H9 (cell line): ENCODE results near the gene TACR1. TPM values are rescaled to one million over a fixed set of nuclear protein-coding genes. Genes with fewer than 3 reads are reported as not detected.

Source experiments
- DNase-seq: peaks from one replicate; pipeline ENCODE4 v3.0.0-alpha.2; 2017
- H2AFZ ChIP-seq: one replicate; pipeline ENCODE4 v1.6.1; 2013; ENCODE audit warnings: mild to moderate bottlenecking, low read length, control low read depth, moderate library complexity
- H2AK5ac ChIP-seq: 2 replicates; pipeline ENCODE4 v1.6.1; 2013; ENCODE audit warnings: low read length, control low read depth, mixed read lengths; ENCODE audit not compliant: insufficient read length
- H2BK120ac ChIP-seq: one replicate; pipeline ENCODE4 v1.6.1; 2013; ENCODE audit warnings: low read depth, mild to moderate bottlenecking, low read length, control low read depth, inconsistent platforms; ENCODE audit not compliant: poor library complexity, severe bottlenecking
- H2BK12ac ChIP-seq: 2 replicates; pipeline ENCODE4 v1.6.1; 2013; ENCODE audit warnings: low read length, control low read depth, mixed read lengths, low read depth; ENCODE audit not compliant: insufficient read length
- H2BK15ac ChIP-seq: 2 replicates; pipeline ENCODE4 v1.6.1; 2013; ENCODE audit warnings: low read depth, low read length, control low read depth
- H2BK20ac ChIP-seq: one replicate; pipeline ENCODE4 v1.6.1; 2013; ENCODE audit warnings: low read depth, mild to moderate bottlenecking, low read length, control low read depth, inconsistent platforms; ENCODE audit not compliant: poor library complexity, severe bottlenecking
- H2BK5ac ChIP-seq: 2 replicates; pipeline ENCODE4 v1.6.1; 2013; ENCODE audit warnings: low read length, control low read depth, mixed read lengths; ENCODE audit not compliant: insufficient read length
- H3K14ac ChIP-seq: 2 replicates; pipeline ENCODE4 v1.6.1; 2013; ENCODE audit warnings: low read length, control low read depth; ENCODE audit not compliant: insufficient read depth
- H3K18ac ChIP-seq: 2 replicates; pipeline ENCODE4 v1.6.1; 2013; ENCODE audit warnings: low read depth, mild to moderate bottlenecking, mixed read lengths, low read length, control low read depth; ENCODE audit not compliant: insufficient read length
- H3K23ac ChIP-seq: 2 replicates; pipeline ENCODE4 v1.6.1; 2013; ENCODE audit warnings: low read length, control low read depth, mixed read lengths, low read depth; ENCODE audit not compliant: insufficient read length
- H3K23me2 ChIP-seq: 2 replicates; pipeline ENCODE4 v1.6.1; 2013; ENCODE audit warnings: low read depth, mild to moderate bottlenecking, mixed read lengths, low read length, control low read depth; ENCODE audit not compliant: insufficient read length, poor library complexity, severe bottlenecking
- H3K27ac ChIP-seq: 2 replicates; pipeline ENCODE4 v1.5.1; 2013; ENCODE audit warnings: low read length, control low read depth, mixed read lengths, low read depth; ENCODE audit not compliant: insufficient read length
- H3K27me3 ChIP-seq: 2 replicates; pipeline ENCODE4 v1.6.1; 2013; ENCODE audit warnings: low read length, control low read depth, inconsistent platforms; ENCODE audit not compliant: insufficient read depth
- H3K4ac ChIP-seq: 2 replicates; pipeline ENCODE4 v1.6.1; 2013; ENCODE audit warnings: low read depth, mild to moderate bottlenecking, control low read depth, inconsistent platforms, low read length, moderate library complexity
- H3K4me1 ChIP-seq: 2 replicates; pipeline ENCODE4 v1.6.1; 2013; ENCODE audit warnings: low read length, control low read depth, inconsistent platforms; ENCODE audit not compliant: insufficient read depth
- H3K4me2 ChIP-seq: 2 replicates; pipeline ENCODE4 v1.6.1; 2013; ENCODE audit warnings: low read length, control low read depth, mixed read lengths; ENCODE audit not compliant: insufficient read length, insufficient read depth
- H3K56ac ChIP-seq: 2 replicates; pipeline ENCODE4 v1.6.1; 2013; ENCODE audit warnings: low read depth, mild to moderate bottlenecking, mixed read lengths, low read length, control low read depth; ENCODE audit not compliant: insufficient read length
- H3K79me1 ChIP-seq: 2 replicates; pipeline ENCODE4 v1.6.1; 2013; ENCODE audit warnings: low read depth, mild to moderate bottlenecking, moderate library complexity, low read length, control low read depth, inconsistent platforms; ENCODE audit not compliant: insufficient read depth, poor library complexity, severe bottlenecking
- H3K79me2 ChIP-seq: 2 replicates; pipeline ENCODE4 v1.6.1; 2013; ENCODE audit warnings: low read length, control low read depth, inconsistent platforms; ENCODE audit not compliant: insufficient read depth
- H3K9ac ChIP-seq: 2 replicates; pipeline ENCODE4 v1.6.1; 2013; ENCODE audit warnings: low read length, control low read depth, mixed read lengths; ENCODE audit not compliant: insufficient read length; ENCODE audit errors: extremely low read depth
- H3K9me3 ChIP-seq: one replicate; pipeline ENCODE4 v1.6.1; 2013; ENCODE audit warnings: low read depth, low read length, inconsistent platforms; ENCODE audit not compliant: control insufficient read depth
- H3T11ph ChIP-seq: one replicate; pipeline ENCODE4 v1.6.1; 2013; ENCODE audit warnings: mild to moderate bottlenecking, low read length, control low read depth, inconsistent platforms
- H4K20me1 ChIP-seq: one replicate; pipeline ENCODE4 v1.6.1; 2013; ENCODE audit not compliant: control insufficient read depth, insufficient read length, insufficient read depth
- H4K5ac ChIP-seq: 2 replicates; pipeline ENCODE4 v1.6.1; 2013; ENCODE audit warnings: low read depth, mild to moderate bottlenecking, mixed read lengths, low read length, control low read depth; ENCODE audit not compliant: insufficient read length
- H4K8ac ChIP-seq: replicated peaks from 2 replicates; pipeline ENCODE4 v1.6.1; 2013; ENCODE audit warnings: low read length, control low read depth, mixed read lengths, low read depth; ENCODE audit not compliant: insufficient read length
- H4K91ac ChIP-seq: 2 replicates; pipeline ENCODE4 v1.6.1; 2013; ENCODE audit warnings: low read depth, mild to moderate bottlenecking, moderate library complexity, mixed read lengths, low read length, control low read depth; ENCODE audit not compliant: insufficient read length
- H3K27ac Mint-ChIP-seq, 3 experiments: 2 replicates in 2 of 3; 3 replicates in 1 of 3; pipeline ENCODE4 v1.8.0; 2020 to 2021; ENCODE audit warnings: mixed read lengths in 3 of 3, mild to moderate bottlenecking in 1 of 3, moderate library complexity in 1 of 3
- H3K27me3 Mint-ChIP-seq: 2 replicates; pipeline ENCODE4 v1.8.0; 2021; ENCODE audit warnings: low read depth, mild to moderate bottlenecking, moderate library complexity, mixed read lengths
- H3K36me3 Mint-ChIP-seq, 3 experiments: 2 replicates in 2 of 3; 3 replicates in 1 of 3; pipeline ENCODE4 v1.8.0; 2020 to 2021; ENCODE audit warnings: low read depth in 3 of 3, mixed read lengths in 3 of 3; ENCODE audit not compliant: insufficient read depth in 1 of 3
- H3K4me1 Mint-ChIP-seq, 2 experiments: 2 replicates each; pipeline ENCODE4 v1.8.0; 2020; ENCODE audit warnings: mixed read lengths in 2 of 2
- H3K4me3 Mint-ChIP-seq, 2 experiments: 2 replicates in 1 of 2; 3 replicates in 1 of 2; pipeline ENCODE4 v1.8.0; 2020 to 2021; ENCODE audit warnings: mild to moderate bottlenecking in 2 of 2, mixed read lengths in 2 of 2, moderate library complexity in 1 of 2
- H3K9me3 Mint-ChIP-seq, 2 experiments: 2 replicates in 1 of 2; 3 replicates in 1 of 2; pipeline ENCODE4 v1.8.0; 2020; ENCODE audit warnings: mild to moderate bottlenecking in 2 of 2, mixed read lengths in 2 of 2, moderate library complexity in 1 of 2
- WGBS: extraction: QIAGEN DNeasy Blood & Tissue Kit; methylation state at CpG from one replicate; pipeline ENCODE4 v1.1.7; 2013; ENCODE audit warnings: missing lambda C conversion rate, low lambda C conversion rate, mixed read lengths; ENCODE audit not compliant: insufficient read length; ENCODE audit errors: extremely low coverage; 5-methylcytosine and 5-hydroxymethylcytosine counted together
- total RNA-seq: library from RNA; stranded (reverse); gene quantifications from 2 replicates; pipeline ENCODE4 v1.2.1, GENCODE V29; 2021
- TF ChIP-seq, protein P1 (sequence below): fragments of 200-600 bp; sonication (generic); conservative IDR thresholded peaks from 3 replicates; pipeline ENCODE4 v1.8.0; 2021; ENCODE audit warnings: antibody characterized with exemption, mild to moderate bottlenecking

Gene TACR1
- total RNA-seq, 1 experiment from 2014 or later: 1.4 TPM

- no peaks in the 10 kb centered on the region for H3K36me3 Mint-ChIP-seq
- Histone ChIP-seq H3K79me1 (no peaks in the 10 kb centered on the region), H4K91ac (no peak overlapping the region), H3K23me2 (no peaks in the 10 kb centered on the region), H3K18ac (no peak overlapping the region), H3K14ac (no peak overlapping the region), H4K20me1 (no peaks in the 10 kb centered on the region), H3K23ac (no peak overlapping the region), H2BK20ac (no peak overlapping the region), H2AK5ac (no peak overlapping the region), H3K4me1 (no peaks in the 10 kb centered on the region), H4K8ac (no peak overlapping the region), H3K27me3 (no peaks in the 10 kb centered on the region), H2BK15ac (no peak overlapping the region), H3K79me2 (no peaks in the 10 kb centered on the region), H3K27ac (no peak overlapping the region), H2BK5ac (no peak overlapping the region), H3T11ph (no peak overlapping the region), H3K4me2 (no peak overlapping the region), H2BK12ac (no peak overlapping the region), H3K9me3 (no peaks in the 10 kb centered on the region), H3K9ac (no peak overlapping the region), H3K56ac (no peak overlapping the region), H2AFZ (no peak overlapping the region), H4K5ac (no peak overlapping the region), H3K4ac (no peak overlapping the region), H2BK120ac (no peak overlapping the region)
- H3K4me1 Mint-ChIP-seq: peaks cover 3% of the 10 kb centered on the region in 2 experiments
- no peak overlapping the region for H3K27ac Mint-ChIP-seq
- H3K4me3 Mint-ChIP-seq: no peak overlapping the region
- H3K9me3 Mint-ChIP-seq: no peaks in the 10 kb centered on the region
- TF ChIP-seq, protein P1, sequence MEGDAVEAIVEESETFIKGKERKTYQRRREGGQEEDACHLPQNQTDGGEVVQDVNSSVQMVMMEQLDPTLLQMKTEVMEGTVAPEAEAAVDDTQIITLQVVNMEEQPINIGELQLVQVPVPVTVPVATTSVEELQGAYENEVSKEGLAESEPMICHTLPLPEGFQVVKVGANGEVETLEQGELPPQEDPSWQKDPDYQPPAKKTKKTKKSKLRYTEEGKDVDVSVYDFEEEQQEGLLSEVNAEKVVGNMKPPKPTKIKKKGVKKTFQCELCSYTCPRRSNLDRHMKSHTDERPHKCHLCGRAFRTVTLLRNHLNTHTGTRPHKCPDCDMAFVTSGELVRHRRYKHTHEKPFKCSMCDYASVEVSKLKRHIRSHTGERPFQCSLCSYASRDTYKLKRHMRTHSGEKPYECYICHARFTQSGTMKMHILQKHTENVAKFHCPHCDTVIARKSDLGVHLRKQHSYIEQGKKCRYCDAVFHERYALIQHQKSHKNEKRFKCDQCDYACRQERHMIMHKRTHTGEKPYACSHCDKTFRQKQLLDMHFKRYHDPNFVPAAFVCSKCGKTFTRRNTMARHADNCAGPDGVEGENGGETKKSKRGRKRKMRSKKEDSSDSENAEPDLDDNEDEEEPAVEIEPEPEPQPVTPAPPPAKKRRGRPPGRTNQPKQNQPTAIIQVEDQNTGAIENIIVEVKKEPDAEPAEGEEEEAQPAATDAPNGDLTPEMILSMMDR: no peak
- no CpG with 5 or more reads among the region's 6 CpGs for WGBS
- no peak for DNase-seq
- H3K27me3 Mint-ChIP-seq: no peaks in the 10 kb centered on the region
These were observed 168.1 kb downstream of the TACR1 start for GRCh38 chr2:75031171-75031570.
